ENCODE data around the gene CDC16.

DNA sequence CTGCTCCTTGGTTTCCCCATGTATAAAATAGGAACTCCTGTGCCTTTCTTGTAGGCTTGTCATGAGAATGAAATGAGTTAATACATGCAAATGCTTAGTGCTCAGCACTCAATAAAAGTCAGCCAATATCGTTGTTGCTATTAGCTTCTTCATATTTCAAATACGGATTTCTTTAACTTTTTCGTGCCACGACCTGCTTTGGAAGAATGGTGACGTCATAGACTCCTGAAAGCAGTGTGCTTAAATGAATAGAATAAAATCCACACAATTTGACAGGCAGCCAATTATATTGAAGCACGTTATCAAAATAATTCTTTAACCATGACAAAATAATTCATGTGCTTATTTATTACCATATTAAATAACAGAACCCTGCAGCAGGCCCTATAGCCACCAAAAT, 26.6 kb upstream of the CDC16 start:
- TF ChIP-seq, protein P1, sequence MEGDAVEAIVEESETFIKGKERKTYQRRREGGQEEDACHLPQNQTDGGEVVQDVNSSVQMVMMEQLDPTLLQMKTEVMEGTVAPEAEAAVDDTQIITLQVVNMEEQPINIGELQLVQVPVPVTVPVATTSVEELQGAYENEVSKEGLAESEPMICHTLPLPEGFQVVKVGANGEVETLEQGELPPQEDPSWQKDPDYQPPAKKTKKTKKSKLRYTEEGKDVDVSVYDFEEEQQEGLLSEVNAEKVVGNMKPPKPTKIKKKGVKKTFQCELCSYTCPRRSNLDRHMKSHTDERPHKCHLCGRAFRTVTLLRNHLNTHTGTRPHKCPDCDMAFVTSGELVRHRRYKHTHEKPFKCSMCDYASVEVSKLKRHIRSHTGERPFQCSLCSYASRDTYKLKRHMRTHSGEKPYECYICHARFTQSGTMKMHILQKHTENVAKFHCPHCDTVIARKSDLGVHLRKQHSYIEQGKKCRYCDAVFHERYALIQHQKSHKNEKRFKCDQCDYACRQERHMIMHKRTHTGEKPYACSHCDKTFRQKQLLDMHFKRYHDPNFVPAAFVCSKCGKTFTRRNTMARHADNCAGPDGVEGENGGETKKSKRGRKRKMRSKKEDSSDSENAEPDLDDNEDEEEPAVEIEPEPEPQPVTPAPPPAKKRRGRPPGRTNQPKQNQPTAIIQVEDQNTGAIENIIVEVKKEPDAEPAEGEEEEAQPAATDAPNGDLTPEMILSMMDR (IDR thresholded peaks at IDR 0.05), result no peak
- no peak for TF ChIP-seq EZH2 (IDR thresholded peaks at IDR 0.05; ENCODE audit: borderline replicate concordance, insufficient read depth, low read depth, low read length, poor library complexity, severe bottlenecking)

Data from B cell (primary cell).